ENCODE data around the gene SMIM27.
A peak's percentile ranks its signal among the peaks of the same experiment; 100 is the strongest.
"Not testable (repeated sequence)": the region's sequence is repeated elsewhere in the genome, so short reads cannot be mapped to it uniquely, and the experiment has no call there.

Gene SMIM27

GRCh38 chr9:32552172-32552872, at the start of gene SMIM27, which contains the start of gene TOPORS:
SMIM27 (plus strand) TSS chr9:32552327; CDS start chr9:32552435, 108 bp downstream.
TOPORS (minus strand) TSS chr9:32552586; CDS start chr9:32552436, 150 bp downstream.
- DNase-seq: peak; percentile 56

GRCh38 chr9:32502464-32502863, 49.7 kb upstream of the SMIM27 start:
- DNase-seq: no peak

GRCh38 chr9:32503008-32503407, 49.1 kb upstream of the SMIM27 start:
- DNase-seq: no peak

DNA sequence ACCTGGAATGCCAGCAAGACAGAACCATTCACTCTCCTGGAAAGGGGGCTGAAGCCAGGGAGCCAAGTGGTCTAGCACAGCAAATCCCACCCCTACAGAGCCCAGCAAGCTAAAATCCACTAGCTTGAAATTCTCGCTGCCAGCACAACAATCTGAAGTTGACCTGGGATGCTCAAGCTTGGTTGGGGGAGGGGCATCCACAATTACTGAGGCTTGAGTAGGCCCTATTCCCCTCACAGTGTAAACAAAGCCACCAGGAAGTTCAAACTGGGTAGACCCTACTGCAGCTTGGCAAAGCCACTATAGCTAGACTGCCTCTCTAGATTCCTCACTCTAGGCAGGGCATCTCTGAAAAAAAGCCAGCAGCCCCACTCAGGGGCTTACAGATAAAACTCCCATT, 43.4 kb upstream of the SMIM27 start:
- DNase-seq: no peak

DNA sequence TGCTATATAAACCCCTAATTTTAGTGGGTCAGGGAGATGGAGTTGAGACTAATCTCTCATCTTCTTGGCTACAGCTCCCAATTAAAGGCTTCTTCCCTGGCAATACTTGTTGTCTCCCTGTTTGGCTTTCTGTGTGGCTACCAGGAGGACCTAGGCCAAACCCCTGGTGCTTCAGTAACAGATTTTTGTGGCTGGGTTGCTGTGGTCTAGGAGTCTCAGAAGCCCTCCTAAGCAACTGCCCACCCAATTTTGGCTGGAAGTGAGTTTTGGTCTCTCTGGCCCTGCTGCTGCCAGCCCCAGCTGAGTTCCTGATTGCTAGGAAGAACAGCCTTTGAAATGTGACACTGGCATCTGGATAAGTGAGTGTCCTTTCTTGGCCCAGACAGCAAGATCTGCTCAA, 35.9 kb upstream of the SMIM27 start:
- no peak for DNase-seq

DNA sequence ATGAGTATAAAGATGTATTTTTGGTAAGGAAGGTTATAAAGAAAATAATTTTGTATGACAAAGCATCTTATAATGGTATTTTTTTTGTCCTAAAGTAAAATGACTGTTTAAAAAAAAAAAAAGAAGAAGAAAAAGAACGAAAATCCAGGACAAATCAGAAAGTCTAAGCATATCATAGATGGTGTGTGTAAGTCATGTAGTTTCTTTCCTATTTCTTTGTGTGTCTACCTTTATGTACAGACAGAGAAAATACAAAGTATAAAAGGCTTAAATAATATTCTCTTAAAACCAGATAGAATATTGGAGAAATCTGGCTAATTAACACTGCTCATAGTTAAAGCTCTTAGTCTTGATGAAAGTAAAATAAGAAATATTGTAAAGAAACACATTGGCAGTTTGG, 33.9 kb upstream of the SMIM27 start:
- no peak for DNase-seq

- no peak for DNase-seq
Measured at GRCh38 chr9:32523910-32524309, 28.2 kb upstream of the SMIM27 start.

DNA sequence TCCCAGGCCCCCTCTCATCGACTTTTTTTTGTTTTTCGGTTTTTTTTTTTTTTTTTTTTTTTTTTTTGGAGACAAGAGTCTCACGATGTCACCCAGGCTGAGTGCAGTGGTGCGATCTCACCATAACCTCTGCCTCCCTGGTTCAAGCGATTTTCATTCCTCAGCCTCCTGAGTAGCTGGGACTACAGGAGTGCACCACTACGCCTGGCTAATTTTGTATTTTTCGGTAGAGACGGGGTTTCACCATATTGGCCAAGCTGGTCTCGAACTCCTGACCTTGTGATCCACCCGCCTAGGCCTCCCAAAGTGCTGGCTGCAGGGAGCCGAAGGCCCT, 27.6 kb upstream of the SMIM27 start:
- DNase-seq: not testable (repeated sequence)

DNA sequence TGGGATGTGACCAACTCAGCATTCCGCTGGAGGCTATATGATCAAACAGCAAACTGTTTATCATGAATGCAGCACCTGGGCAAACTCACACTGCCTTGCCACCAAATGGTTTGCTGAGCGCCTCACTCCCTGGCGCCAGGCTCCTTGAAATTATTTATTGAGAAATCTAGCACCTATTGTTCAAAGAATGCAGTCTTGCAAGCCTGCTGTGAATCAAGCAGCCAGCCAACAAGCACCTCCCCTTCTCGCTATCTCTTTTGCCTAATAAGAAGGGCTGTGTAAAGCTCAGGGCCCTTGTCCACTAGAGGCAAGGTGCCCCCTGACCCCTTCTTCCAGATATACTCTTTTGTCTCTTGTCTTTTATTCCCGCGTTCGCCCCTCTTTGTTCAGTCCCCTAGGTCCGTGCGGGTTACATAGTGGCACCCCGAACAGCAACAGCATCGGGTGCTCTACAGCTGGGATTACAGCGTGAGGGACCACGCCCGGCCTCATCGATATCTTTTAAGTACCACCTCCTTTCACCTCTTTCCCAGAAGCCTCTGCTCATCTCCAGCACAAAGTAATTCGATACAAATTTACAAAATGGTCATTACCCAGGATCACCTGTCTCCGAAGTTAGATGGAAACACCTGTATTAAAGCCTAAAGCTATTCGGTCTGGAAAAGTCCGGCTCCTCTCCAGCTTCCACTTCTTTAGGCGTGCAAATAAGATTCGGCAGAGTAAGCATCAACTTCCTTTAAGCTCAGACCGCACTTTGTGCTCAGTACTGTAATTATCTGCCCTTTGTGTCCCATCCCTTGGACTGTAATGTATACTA, 27.0 kb upstream of the SMIM27 start:
- DNase-seq: no peak

GRCh38 chr9:32525709-32526030, 26.5 kb upstream of the SMIM27 start:
- no peak for DNase-seq

DNA sequence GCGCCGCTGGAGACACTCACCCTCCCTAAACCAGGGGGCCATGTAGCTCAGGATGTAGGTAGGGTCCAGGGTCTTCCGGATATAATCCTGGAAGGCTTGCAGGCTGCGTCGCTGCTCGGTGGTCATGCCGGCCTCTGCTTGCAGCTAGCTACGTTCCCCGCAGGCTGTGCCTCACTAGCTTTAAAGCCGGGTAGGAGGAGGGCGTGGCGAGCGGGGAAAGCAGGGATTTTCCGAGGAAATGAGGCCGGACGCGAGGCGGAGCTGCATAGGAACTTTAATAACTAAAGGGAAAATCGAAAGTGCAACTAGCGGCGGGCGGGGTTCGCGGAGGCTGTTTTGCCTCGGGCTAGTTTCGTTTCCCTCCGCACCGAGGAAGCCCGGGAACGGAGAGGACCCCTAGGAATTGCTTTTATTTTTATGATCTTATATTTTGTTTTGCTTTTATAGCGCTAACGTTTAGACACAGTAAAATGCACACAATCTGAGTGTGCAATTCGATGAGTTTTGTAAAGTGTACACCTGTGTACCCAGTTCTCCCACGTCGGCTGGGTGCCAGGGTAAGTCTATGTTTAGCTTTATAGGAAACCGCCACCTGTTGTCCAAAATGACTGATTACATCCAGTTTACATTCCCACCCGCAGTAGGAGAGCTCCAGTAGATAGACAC, 26.0 kb upstream of the SMIM27 start, which contains the start of gene RIGI:
RIGI (minus strand) TSS at position 156 of the 666 bp plus-strand sequence; CDS start at position 126, 30 bp downstream.
- peak; percentile 50 for DNase-seq

DNA sequence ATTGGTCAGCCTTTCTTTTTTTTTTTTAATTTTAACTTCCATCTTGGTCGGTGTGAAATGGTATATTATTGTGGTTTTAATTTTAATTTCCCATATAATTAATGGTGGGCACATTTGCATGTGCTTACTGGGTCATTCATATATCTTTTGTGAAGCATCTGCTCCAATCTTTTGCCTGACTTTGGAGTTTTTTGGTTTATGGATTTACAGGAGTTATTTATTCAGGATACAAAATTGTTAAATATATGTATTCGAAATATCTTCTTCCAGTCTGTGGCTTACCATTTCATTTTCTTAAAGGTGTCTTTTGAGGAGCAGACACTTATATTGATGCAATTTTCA, 25.4 kb upstream of the SMIM27 start:
- DNase-seq: no peak

- no peak for DNase-seq
Measured at GRCh38 chr9:32533336-32533735, 18.8 kb upstream of the SMIM27 start.

DNA sequence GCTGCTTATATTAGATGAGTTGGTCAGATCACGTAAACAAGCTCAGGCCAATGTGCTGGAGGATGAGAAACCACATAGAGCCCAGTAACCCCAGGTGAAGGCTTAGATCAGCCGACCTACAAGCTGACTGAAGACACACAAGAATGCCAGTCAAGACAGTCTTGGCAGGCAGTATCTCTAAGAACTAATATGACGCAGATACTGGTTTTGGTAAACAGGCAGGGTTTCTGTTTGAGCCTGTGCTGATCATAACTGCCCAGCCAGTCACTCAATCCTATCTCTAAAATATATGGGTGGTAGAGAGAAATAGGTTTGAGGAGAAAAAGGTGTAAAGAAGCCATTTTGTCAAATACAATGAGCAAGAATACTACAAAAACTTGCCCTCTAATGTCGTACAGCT, 18.3 kb upstream of the SMIM27 start:
- DNase-seq: no peak

- no peak for DNase-seq
Measured at GRCh38 chr9:32543047-32543446, 9.1 kb upstream of the SMIM27 start.

DNA sequence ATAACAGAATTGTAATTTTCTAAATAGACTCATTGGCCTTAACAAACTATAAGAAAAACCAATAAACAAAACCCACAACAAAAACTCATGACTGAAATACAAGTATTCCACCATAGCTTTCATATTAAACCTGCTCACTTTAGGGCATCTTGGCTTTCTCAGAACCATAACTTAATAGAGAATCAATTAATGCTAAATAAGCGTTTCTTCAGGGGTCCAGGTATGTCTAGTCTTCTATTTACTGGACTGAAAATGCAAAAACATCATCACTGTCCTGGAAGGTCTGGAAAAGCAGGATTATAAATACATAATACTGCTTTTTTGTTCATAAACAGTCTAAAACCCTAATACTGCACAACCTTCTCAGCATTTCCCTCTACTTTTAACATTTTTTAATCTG, 6.2 kb upstream of the SMIM27 start:
- no peak for DNase-seq

DNA sequence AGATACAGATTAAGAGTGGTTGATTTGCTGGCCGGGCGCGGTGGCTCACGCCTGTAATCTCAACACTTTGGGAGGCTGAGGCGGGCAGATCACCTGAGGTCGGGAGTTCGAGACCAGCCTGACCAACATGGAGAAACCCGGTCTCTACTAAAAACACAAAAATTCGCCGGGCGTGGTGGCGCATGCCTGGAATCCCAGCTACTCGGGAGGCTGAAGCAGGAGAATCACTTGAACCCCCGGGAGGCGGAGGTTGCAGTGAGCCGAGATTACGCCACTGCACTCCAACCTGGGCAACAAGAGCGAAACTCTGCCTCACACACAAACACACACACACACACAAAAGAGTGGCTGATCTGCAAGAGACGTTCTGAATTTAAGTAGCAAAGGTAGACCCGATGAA, 3.9 kb upstream of the SMIM27 start:
- DNase-seq: not testable (repeated sequence)

DNA sequence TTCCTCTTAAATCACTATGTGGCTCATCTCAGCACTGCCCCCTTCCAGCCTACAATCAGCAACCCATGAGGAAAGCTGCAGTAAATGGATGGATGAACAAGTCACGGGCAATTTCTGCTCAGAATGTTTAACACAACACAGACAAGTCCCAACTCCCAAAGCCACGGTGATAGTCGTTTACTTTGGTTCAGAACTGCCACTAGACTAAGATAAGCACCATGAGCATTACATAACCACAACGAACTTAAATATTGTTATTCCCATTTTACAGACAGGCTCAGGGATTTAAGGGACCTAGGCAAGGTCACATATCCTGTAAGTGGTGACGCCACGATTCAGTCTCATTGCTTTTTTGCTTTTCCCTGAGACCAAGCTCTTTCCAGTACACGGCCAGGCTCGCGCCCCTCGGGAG, 2.0 kb upstream of the SMIM27 start:
- no peak for DNase-seq

DNA sequence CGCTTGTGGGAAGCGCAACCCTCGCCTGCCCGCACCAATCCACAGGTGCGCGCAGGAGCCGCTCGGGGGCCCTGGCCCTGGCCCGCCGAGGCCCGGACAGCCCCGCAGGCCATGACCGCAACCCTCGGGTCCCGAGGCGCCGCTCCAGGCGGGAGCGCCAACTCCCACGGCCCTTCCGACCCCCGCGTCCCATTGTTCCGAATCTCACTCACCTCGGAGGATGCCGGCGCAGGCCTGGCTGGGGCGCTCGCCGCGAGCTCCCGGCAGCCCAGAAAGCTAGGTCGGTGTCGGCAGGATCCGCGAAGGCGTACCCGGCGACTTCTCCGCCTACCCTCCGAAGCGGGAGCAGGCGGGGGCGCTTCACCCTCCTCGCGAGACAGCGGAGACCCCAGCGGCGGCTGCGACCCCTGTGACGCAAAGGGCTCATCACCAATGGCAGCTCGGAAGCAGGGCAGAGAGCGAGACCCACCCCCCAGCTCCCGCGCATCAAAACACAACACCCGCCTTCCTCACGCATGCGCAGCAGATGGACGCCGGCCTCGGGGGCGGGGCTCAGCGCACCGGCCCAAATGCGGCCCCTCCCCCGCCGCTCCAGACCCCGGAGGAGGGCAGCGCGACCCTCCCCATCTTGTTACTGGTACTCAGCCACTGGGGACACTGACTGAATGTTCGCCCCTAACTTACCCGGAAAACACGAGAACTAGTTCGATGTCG, 1.4 kb upstream of the SMIM27 start:
- peak; percentile 84 for DNase-seq

- peak; percentile 57 for DNase-seq
Measured at GRCh38 chr9:32551276-32552051, 663 bp upstream of the SMIM27 start.

DNA sequence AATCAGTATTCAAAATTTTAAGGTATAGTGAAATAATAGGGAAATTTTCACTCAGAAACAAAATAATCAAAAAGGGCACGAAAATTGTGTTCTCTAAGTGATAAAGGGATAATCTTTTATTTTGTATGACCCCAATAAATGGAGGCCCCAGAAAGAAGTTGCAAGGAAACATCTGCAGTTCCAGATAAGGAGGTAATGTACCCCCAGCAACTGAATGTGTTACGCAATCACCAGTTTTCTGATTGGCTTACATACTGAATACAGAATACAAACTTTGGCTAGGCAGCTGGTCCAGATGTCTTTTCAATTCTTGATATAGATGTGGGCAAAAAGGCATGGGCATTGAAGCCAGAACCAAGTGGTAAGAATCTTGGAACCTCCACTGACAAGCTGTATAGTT, 2.0 kb downstream of the SMIM27 start:
- no peak for DNase-seq

DNA sequence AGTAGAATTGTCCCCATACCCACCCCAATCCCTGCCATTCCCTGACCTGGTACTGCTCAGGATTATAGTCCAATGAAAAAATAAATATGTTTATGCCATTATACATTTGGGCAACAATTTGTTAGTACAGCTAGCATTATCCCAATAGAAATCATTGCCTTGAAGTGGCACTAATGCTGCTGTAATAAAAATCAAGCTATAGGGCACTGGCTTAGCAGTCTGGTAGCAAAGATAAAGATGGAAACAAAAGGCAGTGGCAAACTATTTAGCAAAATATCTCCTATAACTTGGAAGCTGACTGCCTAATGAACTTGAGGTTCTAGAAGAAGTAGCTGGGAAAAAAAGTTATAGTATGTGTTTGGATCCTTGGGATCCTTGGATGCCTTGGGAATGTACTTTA, 2.5 kb downstream of the SMIM27 start:
- no peak for DNase-seq
